BE2C (cell line): ENCODE measurements around the gene CYP2S1. TPM values are rescaled to one million over a fixed set of nuclear protein-coding genes. Genes with fewer than 3 reads are reported as not detected.
A peak's percentile ranks its signal among the peaks of the same experiment; 100 is the strongest.
"Not testable (repeated sequence)": the region's sequence is repeated elsewhere in the genome, so short reads cannot be mapped to it uniquely, and the experiment has no call there.

ENCODE experiments used
- DNase-seq: peaks from one replicate; pipeline ENCODE4 v3.0.0-alpha.2; 2020
- H3K27me3 ChIP-seq: fragments of 250-450 bp; sonication (Bioruptor Pico); 2 replicates; pipeline ENCODE4 v1.5.1; 2020; ENCODE audit warnings: mild to moderate bottlenecking
- H3K36me3 ChIP-seq: fragments of 250-450 bp; sonication (Bioruptor Pico); 2 replicates; pipeline ENCODE4 v1.5.1; 2020; ENCODE audit warnings: mild to moderate bottlenecking
- H3K4me1 ChIP-seq: fragments of 250-450 bp; sonication (Bioruptor Pico); 2 replicates; pipeline ENCODE4 v1.5.1; 2020
- H3K4me3 ChIP-seq: 2 replicates; pipeline ENCODE4 v1.5.1; 2011; ENCODE audit warnings: low read depth, low read length
- H3K9me3 ChIP-seq: fragments of 250-450 bp; sonication (Bioruptor Pico); 2 replicates; pipeline ENCODE4 v1.5.1; 2020
- CTCF ChIP-seq: IDR thresholded peaks from 2 replicates; pipeline ENCODE4 v1.5.1; 2012; ENCODE audit warnings: mild to moderate bottlenecking, low read depth, low read length
- polyA plus RNA-seq: library from polyadenylated mRNA; unstranded; fragments of >200 nt; gene quantifications from one replicate; pipeline ENCODE4 v1.2.1, GENCODE V29; 2012; ENCODE audit warnings: low read depth, missing spikeins; ENCODE audit not compliant: insufficient read length, insufficient read depth

The CYP2S1 gene
- polyA plus RNA-seq, result 5.4 TPM

GRCh38 chr19:41192574-41193429 is at the start of gene CYP2S1:
TSS of gene CYP2S1 (plus strand) at chr19:41193219. CDS start at chr19:41193265, 46 bp downstream.
- H3K9me3 ChIP-seq, result no peaks in the 10 kb centered on the region
- peaks cover 39% of the 10 kb centered on the region for H3K27me3 ChIP-seq
- no peaks in the 10 kb centered on the region for H3K36me3 ChIP-seq
- H3K4me3 ChIP-seq, result no peak within 1 kb of the TSS
- no peaks in the 10 kb centered on the region for H3K4me1 ChIP-seq
- DNase-seq, result no peak
- no peak for TF ChIP-seq CTCF

GRCh38 chr19:41144403-41144802 is 48.6 kb upstream of the CYP2S1 start:
- peak; percentile 89 for TF ChIP-seq CTCF
- Histone ChIP-seq H3K9me3 (no peaks in the 10 kb centered on the region), H3K4me1 (no peaks in the 10 kb centered on the region), H3K27me3 (no peaks in the 10 kb centered on the region), H3K36me3 (no peaks in the 10 kb centered on the region), H3K4me3 (no peak overlapping the region)
- peak; percentile 81 for DNase-seq

- DNase-seq, result no peak
- Histone ChIP-seq H3K27me3 (no peaks in the 10 kb centered on the region), H3K4me3 (no peak overlapping the region), H3K36me3 (no peaks in the 10 kb centered on the region), H3K9me3 (no peaks in the 10 kb centered on the region), H3K4me1 (no peaks in the 10 kb centered on the region)
- TF ChIP-seq CTCF, result no peak
Observed at GRCh38 chr19:41149831-41150230, 43.2 kb upstream of the CYP2S1 start.

- H3K27me3 ChIP-seq, H3K4me3 ChIP-seq, H3K4me1 ChIP-seq, H3K9me3 ChIP-seq, DNase-seq, H3K36me3 ChIP-seq: not testable (repeated sequence)
Observed at GRCh38 chr19:41150986-41151385, 42.0 kb upstream of the CYP2S1 start.

GRCh38 chr19:41154060-41154459 is 39.0 kb upstream of the CYP2S1 start:
- Histone ChIP-seq H3K4me3 (no peak overlapping the region), H3K9me3 (no peaks in the 10 kb centered on the region), H3K4me1 (no peaks in the 10 kb centered on the region), H3K27me3 (no peaks in the 10 kb centered on the region), H3K36me3 (no peaks in the 10 kb centered on the region)
- DNase-seq, result no peak
- no peak for TF ChIP-seq CTCF

GRCh38 chr19:41156207-41156606 is 36.8 kb upstream of the CYP2S1 start:
- DNase-seq, result no peak
- H3K4me3 ChIP-seq, result no peak overlapping the region
- no peaks in the 10 kb centered on the region for H3K27me3 ChIP-seq
- TF ChIP-seq CTCF, result no peak
- no peaks in the 10 kb centered on the region for H3K9me3 ChIP-seq
- H3K36me3 ChIP-seq, result no peaks in the 10 kb centered on the region
- H3K4me1 ChIP-seq, result no peaks in the 10 kb centered on the region
